ENCODE results near the gene VPS9D1.

VPS9D1 gene

DNA sequence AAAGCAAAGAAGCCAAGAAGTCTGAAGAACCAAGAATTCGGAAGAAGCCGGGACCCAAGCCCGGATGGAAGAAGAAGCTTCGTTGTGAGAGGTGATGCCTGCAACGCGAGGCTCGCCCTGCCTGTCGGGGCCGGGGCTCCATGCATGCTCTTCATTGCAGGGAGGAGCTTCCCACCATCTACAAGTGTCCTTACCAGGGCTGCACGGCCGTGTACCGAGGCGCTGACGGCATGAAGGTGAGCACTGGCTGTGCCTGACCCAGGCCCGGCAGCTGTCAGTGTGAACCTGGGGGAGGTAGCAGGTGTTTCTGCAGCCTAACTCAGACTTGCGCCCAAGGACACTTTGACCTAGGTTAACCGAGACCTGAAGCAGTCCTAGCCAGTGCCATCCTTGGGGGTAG, 12.6 kb upstream of the VPS9D1 start:
- FAIRE-seq (no peak), DNase-seq (ENCODE audit: low spot score) (no peak)

DNA sequence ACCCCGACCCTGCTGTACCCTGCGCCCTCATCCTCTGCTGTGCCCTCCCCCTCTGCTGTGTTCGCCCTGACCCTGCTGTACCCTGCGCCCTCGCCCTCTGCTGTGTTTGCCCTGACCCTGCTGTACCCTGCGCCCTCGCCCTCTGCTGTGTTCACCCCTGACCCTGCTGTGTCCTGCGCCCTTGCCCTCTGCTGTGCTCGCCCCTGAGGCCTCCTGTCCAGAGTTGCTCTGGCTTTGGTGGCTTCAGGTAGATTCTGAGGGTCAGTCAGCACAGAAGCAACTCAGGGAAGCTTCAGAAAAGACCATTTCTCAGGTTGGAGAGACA, 12.2 kb upstream of the VPS9D1 start:
- FAIRE-seq (no peak), DNase-seq (ENCODE audit: low spot score) (no peak)

DNA sequence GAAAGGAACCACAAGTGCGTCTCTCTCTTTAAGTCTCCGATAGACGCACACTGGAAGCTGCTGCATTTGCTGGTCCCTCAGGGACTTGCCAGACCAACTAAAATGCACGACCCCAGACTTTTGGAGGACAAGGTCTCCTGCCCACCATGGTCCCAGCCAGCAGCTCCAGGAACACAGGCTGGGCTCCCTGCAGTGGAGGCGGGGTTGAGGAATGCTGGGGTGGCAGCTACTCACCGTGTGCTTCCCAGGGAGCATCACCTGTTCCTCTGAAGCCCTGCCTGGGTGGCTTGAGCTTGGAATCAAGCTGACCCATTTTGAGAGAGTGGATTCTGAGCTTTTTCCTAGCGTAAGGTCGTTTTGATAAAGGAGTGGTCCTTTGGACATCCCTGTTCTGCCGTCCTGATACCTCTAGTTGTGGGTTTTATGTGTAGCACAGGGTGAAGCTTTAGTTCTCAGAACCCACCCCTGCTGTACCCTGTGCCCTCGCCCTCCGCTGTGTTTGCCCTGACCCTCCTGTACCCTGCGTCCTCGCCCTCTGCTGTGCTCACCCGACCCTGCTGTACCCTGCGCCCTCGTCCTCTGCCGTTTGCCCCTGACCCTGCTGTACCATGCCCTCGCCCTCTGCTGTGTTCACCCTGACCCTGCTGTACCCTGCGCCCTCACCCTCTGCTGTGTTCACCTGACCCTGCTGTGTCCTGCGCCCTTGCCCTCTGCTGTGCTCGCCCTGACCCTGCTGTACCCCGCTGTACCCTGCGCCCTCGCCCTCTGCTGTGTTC, 11.6 kb upstream of the VPS9D1 start:
- DNase-seq (ENCODE audit: low spot score) (no peak), FAIRE-seq (no peak)

DNA sequence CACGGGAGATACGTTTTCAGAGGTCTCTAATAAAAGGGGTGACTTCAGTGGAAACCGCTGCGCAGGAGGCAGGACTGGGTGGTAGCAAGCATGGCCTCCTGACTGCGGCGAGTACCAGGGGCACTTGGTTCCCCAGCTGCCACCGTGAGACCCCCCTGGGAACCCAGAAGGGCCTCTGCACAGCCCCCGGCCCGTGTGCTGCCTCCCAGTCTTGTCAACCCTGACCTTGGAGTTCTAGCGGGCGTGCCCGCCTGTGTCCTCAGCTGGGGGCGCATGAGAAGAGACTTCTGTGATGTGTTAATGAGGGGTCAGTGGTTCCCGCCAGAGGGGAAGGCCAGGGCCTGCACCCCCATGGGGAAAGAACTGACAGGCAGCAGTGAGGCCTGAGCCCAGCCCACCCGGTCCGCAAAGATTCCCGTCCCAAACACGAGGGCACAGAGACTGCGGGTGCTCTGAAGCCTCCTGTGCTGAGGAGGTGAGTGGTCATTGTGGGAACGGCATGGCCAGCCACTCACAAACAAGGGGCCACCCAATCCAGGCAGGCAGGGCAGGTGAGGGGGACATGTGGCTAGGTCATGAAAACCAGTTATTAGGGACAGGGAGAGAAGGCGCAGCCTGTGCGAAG, 10.0 kb upstream of the VPS9D1 start:
- DNase-seq (ENCODE audit: low spot score) (no peak), FAIRE-seq (peak; percentile 86)

DNA sequence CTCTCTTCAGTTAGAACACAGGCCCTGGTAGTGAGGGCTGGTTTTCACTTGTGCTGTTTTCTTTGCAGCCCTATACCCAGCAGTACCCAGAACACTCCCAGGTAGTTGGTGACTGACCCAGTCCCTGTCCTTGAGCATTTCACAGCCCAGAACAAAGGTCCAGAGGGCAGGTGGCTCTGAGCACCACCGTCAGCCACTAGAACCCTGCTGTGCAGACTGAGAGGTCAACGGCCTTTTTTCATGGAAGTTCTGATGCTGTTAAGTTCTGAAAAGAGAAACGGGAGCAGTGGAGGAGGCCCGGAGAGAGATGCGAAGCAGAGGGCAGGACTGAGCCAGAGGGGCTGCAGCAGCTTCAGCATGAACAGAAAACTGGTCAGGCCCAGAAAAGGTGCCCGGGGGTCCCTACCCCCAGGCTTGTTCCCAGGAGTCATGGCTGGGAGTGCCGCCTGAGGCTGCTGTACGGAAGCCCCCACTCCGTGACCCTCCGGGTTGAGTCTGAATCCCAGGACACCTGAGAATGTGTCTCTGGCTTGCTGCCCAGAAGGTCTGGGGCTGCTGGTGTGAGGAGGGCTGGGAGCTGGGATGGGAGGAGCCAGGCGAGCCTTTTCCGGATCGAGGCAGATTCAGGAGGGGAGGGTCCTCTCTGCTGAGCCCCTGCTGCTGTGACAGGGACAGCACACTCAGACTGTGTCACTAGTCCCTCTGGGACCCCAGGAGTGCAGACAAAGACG, 9.3 kb upstream of the VPS9D1 start:
- no peak for DNase-seq (ENCODE audit: low spot score)

DNA sequence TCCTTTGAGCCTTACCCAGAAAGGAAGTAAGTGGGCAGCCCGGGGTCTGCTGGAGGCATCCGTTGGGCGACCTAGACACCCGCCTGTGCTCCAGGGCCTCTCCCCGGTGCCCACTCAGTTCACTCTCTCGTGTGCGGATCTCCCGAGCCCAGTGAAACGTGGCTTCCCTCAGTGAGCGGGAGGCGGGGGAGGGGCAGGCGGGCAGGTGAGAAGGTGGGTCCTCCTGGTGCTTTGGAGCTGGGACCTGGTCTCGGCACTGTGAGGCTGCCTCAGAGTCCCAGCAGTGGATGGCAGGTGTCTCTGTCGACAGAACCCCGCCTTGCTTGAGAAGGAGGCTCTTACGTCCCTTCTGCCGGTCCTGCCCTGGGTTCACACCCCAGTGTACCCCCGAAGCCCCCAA, 8.6 kb upstream of the VPS9D1 start:
- FAIRE-seq (no peak), DNase-seq (ENCODE audit: low spot score) (no peak)

More for the DNA sequence above, 9.3 kb upstream of the VPS9D1 start:
- no peak for FAIRE-seq

DNA sequence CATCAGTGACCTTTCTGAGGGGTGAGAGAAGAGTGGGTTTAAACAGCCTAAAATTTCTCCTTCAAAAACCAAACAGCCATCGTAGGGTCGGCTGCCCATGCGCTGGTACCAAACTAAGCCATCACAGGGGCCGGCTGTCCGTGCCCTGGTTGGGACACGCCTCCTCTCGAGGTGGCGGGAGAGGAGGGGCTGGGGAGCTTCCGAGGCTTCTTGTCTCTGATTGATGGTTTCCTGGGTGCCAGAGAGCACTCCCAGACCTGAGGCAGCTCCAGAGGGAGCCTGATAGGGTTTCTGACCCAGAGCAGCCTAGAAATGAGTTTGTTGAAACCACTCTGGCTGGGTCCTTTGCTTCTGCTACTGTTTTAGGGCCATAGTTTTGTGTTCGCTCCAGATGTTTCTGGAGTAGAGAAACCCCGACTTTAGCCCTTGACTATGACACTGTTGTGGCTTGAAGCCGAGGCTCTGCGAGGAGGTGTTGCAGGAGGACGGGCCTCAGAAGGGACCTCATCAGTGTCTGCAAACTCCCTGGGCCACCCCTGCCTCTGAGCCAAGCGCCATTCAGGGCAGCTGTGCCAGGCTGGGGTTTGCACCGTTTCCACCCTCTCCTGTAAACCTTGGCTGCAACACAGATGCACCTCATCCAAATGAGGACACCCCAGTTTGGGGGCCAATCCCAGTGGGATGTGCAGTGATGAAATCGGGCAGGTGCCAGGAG, 6.9 kb upstream of the VPS9D1 start:
- FAIRE-seq: no peak

DNA sequence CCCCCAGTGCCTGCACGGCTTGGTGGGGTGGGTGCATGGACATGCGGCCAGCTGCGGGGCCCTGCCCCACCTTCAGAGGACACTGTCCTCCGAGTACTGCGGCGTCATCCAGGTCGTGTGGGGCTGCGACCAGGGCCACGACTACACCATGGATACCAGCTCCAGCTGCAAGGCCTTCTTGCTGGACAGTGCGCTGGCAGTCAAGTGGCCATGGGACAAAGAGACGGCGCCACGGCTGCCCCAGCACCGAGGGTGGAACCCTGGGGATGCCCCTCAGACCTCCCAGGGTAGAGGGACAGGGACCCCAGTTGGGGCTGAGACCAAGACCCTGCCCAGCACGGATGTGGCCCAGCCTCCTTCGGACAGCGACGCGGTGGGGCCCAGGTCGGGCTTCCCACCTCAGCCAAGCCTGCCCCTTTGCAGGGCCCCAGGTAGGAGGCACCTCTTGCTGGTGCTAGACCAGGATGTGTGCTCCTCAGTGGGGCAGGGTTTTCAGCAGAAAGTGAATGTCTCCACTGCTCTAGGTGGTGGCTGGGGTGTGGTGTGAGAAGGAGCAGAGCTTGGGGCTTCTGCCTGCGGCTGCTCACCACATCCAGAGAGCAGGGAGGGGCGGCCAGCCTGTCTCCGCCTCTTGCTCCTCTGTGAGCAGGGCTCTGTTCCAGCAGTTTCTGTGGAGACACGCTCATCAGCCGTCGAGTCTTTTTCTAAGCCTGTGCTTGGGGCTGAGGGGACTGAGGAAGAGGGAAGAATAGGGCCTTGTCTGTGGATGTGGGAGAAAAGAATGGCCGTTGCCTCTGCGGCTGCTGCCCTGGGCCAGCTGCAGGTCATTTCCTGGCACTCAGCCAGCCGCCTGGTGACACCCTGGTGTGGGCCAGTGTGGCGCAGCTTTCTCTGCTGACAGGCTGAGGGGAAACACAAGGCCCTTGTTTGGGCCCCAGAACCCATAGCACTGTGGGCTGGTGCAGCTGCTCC, 2.9 kb upstream of the VPS9D1 start:
- DNase-seq (ENCODE audit: low spot score) (no peak), FAIRE-seq (no peak)

More for the DNA sequence above, 6.9 kb upstream of the VPS9D1 start:
- no peak for DNase-seq (ENCODE audit: low spot score)

DNA sequence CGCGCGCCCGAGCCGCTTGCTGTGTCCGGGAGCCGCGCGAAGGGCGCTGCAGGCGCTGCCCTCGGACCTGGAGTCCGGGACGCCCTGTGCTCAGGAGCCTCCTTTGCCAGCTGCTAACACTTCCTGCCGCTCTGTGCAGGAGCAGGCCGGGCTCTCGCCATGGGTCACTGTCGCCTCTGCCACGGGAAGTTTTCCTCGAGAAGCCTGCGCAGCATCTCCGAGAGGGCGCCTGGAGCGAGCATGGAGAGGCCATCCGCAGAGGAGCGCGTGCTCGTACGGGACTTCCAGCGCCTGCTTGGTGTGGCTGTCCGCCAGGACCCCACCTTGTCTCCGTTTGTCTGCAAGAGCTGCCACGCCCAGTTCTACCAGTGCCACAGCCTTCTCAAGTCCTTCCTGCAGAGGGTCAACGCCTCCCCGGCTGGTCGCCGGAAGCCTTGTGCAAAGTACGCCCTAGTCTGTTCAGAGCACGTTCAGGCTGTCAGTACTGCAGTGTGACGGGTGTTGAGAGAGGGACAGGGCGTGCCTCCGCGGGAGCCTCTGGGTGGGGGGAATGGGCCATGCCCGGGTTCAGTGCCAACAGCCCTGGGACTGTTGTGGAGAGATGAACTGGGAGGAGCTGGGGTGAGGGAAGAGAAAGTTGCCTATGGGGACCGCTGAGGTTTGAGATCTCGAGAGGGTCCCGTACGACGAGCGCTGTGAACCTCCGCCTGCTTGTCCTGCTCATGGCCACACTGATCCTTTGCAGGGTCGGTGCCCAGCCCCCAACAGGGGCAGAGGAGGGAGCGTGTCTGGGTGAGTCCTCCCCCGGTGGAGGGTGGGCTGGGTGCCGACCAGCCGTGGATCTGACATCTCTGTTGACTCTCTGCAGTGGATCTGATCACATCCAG, 1.9 kb upstream of the VPS9D1 start:
- no peak for DNase-seq (ENCODE audit: low spot score)
- FAIRE-seq: no peak

DNA sequence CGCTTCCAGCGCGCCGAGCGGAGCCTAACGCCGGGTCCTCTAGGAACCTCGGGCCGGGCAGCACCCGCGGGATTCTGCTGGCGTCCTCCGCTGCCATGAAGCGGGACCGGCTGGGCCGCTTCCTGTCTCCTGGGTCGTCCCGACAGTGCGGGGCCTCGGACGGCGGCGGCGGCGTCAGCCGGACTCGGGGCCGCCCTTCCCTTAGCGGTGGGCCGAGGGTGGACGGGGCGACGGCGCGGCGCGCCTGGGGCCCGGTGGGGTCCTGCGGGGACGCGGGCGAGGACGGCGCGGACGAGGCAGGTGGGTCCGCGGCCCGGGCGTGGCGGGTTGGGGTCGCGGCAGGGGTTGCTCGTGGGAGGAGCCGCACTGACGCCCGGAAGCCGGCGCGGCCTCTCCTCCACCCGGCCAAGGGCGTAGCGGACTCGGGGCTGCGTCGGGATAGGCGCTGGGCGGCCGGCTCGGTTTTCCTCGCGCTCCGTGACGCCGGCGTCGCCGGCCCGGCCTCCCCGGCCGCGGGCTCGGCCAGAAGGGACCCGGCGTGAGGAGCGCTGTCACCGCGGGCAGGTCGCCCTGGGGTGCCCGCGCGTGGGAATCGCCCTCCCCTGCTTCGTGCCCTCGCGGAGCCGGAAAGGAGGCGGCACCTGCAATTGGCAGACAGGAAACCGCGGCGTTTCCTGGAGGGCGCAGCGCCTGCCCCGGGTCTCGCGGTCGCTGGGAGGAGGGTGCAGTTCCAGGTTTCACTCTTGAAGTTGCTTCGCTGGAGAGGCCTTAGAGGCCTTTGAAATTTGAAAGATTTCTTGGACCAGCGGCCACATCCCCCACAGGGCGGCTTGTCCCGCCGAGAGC, 1.1 kb upstream of the VPS9D1 start:
- no peak for FAIRE-seq
- peak; percentile 61 for DNase-seq (ENCODE audit: low spot score)

DNA sequence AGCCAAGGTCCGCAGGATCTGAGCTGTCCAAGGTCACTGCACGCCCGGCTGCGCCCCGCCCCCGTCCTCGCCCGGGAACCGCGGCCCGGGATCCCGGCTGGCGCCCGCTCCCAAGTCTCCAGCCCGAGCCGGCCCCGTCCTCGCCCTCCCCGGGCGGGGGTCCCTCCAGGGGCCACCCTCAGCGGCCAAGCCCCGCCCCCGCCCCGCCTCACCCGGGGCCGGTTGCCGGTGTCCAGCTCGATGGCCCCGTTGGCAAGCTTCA, 216 bp downstream of the VPS9D1 start:
- DNase-seq (ENCODE audit: low spot score): no peak
- FAIRE-seq: no peak

DNA sequence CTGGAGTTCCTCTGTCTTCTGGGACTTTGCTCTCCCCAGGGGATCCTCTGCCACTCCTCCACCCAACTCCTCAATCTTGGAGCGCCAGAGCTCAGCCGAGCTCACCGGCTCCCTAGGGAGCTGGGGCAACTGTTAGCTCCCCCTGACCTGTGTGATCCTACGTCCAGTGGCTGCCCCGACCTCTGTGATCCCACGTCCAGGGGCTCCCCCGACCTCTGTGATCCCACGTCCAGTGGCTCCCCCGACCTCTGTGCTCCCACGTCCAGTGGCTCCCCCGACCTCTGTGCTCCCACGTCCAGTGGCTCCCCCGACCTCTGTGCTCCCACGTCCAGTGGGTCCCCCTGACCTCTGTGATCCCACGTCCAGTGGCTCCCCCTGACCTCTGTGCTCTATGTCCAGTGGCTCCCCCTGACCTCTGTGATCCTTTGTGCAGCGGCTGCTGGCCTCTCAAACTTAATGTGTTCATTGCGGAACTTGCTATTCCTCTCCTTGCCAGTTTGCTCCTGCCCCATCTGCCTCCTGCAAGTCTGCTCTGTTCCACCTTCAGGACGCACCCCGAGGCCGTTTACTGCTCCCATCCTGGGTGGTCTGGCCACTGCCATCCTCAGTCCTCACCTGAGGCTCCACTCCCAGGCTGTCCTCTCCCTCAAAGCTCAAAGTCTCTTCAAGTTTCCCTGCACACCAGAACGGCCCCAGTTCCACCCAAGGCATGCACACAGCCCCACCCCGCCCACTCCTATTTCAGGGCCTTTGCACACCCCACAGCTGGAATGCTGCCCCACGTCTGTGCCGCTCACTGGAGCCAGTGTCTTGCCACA, 2.8 kb downstream of the VPS9D1 start:
- no peak for FAIRE-seq
- DNase-seq (ENCODE audit: low spot score): no peak

DNA sequence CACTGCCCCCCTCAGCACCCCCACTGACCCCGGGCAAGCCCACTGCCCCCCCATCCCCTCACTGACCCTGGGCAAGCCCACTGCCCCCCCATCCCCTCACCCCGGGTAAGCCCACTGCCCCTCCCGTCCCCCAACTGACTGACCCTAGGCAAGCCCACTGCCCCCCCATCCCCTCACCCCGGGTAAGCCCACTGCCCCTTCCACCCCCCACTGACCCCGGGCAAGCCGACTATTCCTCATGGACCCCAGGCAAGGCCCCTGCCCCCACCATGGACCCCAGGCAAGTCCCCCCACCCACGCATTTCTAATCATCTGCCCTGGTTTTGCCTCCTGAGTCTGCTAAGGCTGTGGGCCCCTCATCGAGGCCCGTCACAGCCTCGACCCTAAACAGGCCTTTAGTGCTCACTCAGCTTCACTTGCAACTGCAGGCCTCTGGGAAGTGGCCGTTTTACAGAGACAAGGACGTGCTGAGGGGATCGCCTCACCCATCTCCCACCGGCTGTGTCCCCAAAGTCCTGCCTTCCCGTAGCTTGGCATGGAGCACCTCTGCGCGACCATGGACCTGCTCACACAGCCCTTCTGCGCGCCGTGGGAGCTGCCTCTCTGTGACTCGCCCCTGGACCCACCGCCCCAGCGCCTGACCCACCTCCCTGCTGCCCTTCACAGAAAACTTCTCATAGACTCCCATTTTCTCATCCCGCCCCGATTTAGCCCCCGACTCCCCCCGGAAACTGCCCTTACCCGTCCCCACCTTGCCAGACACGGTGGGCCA, 3.6 kb downstream of the VPS9D1 start:
- no peak for FAIRE-seq
- no peak for DNase-seq (ENCODE audit: low spot score)

DNA sequence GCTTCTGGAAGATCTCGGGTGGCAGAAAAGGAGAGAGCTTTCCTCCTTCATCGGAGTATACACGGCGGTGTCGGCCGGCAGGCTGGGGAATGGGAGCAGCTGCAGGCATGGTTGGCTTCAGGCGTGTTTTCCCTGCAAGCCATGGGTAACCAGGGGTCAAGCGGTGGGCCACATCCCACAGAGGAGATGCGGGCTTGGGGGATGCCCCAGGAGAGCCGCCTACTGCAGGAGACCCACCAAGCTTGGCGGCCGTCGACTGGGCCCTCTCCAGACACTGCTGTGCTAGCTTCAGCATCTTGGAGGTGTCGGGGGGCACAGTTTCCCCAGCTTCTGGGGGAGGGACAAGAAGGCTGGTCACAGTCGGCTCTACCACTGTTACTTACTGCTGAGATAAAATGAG, 4.2 kb downstream of the VPS9D1 start:
- no peak for DNase-seq (ENCODE audit: low spot score)
- no peak for FAIRE-seq

DNA sequence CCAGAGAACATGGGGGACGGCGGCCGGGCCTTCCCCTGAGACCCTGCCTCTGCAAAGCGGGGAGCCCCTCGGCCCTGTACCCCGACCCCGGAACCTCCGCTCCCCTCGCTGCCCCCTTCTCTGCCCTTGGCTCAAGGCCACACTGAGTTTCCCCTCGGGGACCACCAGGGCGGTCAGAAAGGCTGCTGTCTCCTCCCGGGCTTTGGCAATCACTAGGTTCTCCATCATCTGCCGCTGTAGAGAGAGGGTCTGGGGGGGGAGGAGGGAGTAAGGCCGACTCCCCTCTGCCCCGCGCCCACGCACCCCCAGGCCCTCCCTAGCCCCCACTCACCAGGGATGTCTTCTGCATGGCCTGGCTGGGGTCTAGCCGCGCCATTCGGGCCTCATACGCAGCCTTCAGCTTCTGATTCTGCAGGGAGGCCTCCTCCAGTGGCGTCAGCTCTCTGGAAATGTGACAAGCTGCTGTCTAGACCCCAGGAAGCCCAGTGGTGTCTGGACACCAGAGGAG, 8.4 kb downstream of the VPS9D1 start:
- FAIRE-seq: no peak
- no peak for DNase-seq (ENCODE audit: low spot score)

DNA sequence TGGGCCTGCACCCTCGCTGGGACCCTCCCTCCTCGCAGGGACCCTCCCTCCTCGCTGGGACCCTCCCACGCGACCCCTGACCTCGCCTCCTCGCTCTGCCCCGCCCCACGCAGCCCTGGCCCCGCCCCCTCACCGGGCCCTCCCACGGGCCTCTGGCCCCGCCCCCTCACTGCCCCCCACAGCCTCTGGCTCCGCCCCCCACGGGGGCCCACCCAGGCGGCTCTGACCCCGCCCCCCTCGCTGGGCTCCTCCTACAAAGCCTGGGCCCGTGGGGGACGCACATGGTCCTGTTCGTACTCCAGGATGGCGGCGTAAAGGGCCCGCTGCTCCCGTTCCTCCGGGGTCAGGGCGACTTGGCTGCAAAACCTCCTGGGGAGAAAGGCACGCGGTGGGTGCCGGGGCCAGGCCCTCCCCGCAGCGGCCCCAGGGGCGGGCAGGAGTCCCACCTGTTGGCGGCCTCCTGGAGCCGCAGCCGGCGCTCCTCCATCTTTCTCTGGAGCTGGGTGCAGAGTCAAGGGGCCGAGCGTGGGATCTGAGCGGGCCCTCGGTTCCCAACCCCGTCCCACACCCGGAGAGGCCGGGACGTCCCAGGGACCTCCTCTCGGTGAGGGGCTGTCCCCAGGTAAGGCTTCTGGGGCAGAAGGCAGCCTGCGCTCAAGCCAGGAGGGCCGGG, 9.0 kb downstream of the VPS9D1 start:
- peak; percentile 49 for DNase-seq (ENCODE audit: low spot score)
- no peak for FAIRE-seq
